MCF 10A (cell line): ENCODE data around the gene FAM222A. TPM values are rescaled to one million over a fixed set of nuclear protein-coding genes. Genes with fewer than 3 reads are reported as not detected.

Source experiments
- BruUV-seq: library from RNA; stranded (reverse); fragments of 400-500 nt; replicated peaks from 2 replicates; lab custom pipeline; 2021; lab: Mats Ljungman, UMichigan
- CTCF ChIA-PET: fragments of 300-600 bp; sonication (Branson Sonifier 250); formaldehyde crosslinking; extraction: SDS; loops from one replicate; lab custom pipeline; 2021; ENCODE audit warnings: antibody characterized with exemption, inconsistent platforms; lab: Yijun Ruan, JAX
- POLR2A ChIA-PET: fragments of 300-600, 350-650 bp; sonication (Branson Sonifier 250); formaldehyde crosslinking; extraction: SDS; loops from one replicate; lab custom pipeline; 2020; ENCODE audit warnings: antibody characterized with exemption, inconsistent platforms; lab: Yijun Ruan, JAX
- DNase-seq: peaks from one replicate; pipeline ENCODE4 v3.0.0-alpha.2; 2018; ENCODE audit not compliant: unreplicated experiment
- H3K27ac Mint-ChIP-seq: one replicate; pipeline ENCODE4 v1.8.0; 2022; ENCODE audit warnings: mild to moderate bottlenecking, low read depth, mixed read lengths; ENCODE audit not compliant: unreplicated experiment
- H3K27me3 Mint-ChIP-seq: one replicate; pipeline ENCODE4 v1.8.0; 2022; ENCODE audit warnings: mixed read lengths; ENCODE audit not compliant: insufficient read depth, unreplicated experiment
- H3K36me3 Mint-ChIP-seq: one replicate; pipeline ENCODE4 v1.8.0; 2022; ENCODE audit warnings: mild to moderate bottlenecking, moderate library complexity, mixed read lengths; ENCODE audit not compliant: insufficient read depth, unreplicated experiment
- H3K4me1 Mint-ChIP-seq: one replicate; pipeline ENCODE4 v1.8.0; 2022; ENCODE audit warnings: mixed read lengths; ENCODE audit not compliant: insufficient read depth, unreplicated experiment
- H3K4me3 Mint-ChIP-seq: one replicate; pipeline ENCODE4 v1.8.0; 2022; ENCODE audit warnings: mild to moderate bottlenecking, moderate library complexity, mixed read lengths; ENCODE audit not compliant: unreplicated experiment
- H3K9me3 Mint-ChIP-seq: one replicate; pipeline ENCODE4 v1.8.0; 2022; ENCODE audit warnings: mixed read lengths; ENCODE audit not compliant: unreplicated experiment
- intact Hi-C: fragments of 100-400 bp; cut with micrococcal nuclease; formaldehyde crosslinking; loops from 2 replicates; pipeline ENCODE4 v1.14.1; 2022
- total RNA-seq: library from RNA; stranded (reverse); gene quantifications from 2 replicates; pipeline ENCODE4 v1.2.3, GENCODE V29; 2022
- TF ChIP-seq, protein P1 (sequence below): fragments of 200-600 bp; IDR thresholded peaks from one replicate; pipeline ENCODE4 v1.8.0; 2022; ENCODE audit warnings: antibody characterized with exemption, mild to moderate bottlenecking; ENCODE audit not compliant: unreplicated experiment

Gene FAM222A
- total RNA-seq, 1 experiment from 2014 or later, result 0.19 TPM

DNA sequence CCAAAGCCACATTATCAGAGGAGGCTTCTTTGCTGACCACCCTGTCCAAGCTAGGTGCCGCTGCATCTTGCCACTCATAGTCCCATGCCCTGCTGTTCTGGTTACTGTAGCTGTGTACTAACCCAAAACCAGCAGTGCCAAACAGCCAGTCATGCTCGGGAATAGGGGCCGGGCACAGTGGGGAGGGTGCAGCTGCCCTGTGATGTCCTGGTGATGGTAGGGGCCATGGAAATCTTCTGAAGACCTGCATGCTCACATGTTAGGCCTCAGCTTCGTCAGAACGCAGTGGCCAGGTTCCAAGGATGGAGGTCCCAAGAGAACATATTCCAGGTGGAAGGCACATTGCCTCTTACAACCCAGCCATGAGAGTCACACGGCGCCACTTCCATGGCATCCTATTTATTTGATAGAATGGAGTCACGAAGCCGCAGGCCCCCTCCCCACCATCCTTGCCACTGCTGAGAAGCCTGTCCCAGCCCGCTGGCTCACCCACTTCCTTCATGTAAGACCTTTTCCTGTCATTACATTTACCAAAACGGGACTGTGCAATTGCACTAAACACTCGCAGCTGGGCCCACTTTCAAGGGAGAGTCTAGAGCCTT lies 48.5 kb downstream of the FAM222A start:
- H3K4me3 Mint-ChIP-seq, result no peak overlapping the region
- no peaks in the 10 kb centered on the region for H3K27me3 Mint-ChIP-seq
- no peak overlapping the region for H3K27ac Mint-ChIP-seq
- TF ChIP-seq, protein P1, sequence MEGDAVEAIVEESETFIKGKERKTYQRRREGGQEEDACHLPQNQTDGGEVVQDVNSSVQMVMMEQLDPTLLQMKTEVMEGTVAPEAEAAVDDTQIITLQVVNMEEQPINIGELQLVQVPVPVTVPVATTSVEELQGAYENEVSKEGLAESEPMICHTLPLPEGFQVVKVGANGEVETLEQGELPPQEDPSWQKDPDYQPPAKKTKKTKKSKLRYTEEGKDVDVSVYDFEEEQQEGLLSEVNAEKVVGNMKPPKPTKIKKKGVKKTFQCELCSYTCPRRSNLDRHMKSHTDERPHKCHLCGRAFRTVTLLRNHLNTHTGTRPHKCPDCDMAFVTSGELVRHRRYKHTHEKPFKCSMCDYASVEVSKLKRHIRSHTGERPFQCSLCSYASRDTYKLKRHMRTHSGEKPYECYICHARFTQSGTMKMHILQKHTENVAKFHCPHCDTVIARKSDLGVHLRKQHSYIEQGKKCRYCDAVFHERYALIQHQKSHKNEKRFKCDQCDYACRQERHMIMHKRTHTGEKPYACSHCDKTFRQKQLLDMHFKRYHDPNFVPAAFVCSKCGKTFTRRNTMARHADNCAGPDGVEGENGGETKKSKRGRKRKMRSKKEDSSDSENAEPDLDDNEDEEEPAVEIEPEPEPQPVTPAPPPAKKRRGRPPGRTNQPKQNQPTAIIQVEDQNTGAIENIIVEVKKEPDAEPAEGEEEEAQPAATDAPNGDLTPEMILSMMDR, result no peak
- no peak for DNase-seq
- ChIA-PET POLR2A (interaction anchor here (0.7 kb wide), 1 partner anchor 769 kb away, joined by 3 read pairs; no protein-coding TSS in a partner anchor), CTCF (no interaction called here)
- intact Hi-C loops, result no loop called here
- peaks cover 8% of the 10 kb centered on the region for H3K9me3 Mint-ChIP-seq
- BruUV-seq, result no TSS peak
- H3K4me1 Mint-ChIP-seq, result no peaks in the 10 kb centered on the region
- no peaks in the 10 kb centered on the region for H3K36me3 Mint-ChIP-seq

DNA sequence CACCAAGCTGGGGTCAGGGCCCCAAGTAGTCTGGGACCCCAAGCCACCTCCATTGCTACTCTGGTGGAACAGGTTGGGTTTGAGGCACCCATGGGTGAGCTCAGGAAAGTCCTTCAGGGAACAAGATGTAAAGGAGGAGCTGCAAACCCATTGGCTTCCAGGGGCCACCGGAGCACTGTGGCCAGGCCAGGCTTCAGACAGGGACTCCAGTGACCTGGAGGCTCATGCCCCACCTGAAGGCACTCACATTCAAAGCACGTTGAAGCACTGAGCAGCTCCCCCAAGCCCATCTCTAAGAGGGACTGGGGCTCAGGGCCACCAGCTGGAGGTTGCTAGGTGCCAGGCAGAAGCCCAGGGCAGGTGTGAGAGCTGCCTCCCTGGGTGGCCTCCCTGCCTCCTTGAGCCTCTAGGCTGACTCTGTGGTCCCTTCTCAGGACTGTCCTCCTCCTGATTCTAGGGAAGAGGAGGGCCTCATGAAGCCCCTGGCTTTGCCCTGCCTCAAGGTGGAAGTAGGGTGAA lies 49.1 kb downstream of the FAM222A start:
- POLR2A ChIA-PET, result interaction anchor here (0.7 kb wide), 1 partner anchor 769 kb away, joined by 3 read pairs; no protein-coding TSS in a partner anchor
- no peaks in the 10 kb centered on the region for H3K27me3 Mint-ChIP-seq
- H3K9me3 Mint-ChIP-seq, result peaks cover 3% of the 10 kb centered on the region
- DNase-seq, result no peak
- TF ChIP-seq, protein P1, result no peak
- BruUV-seq, result no TSS peak
- no peaks in the 10 kb centered on the region for H3K36me3 Mint-ChIP-seq
- H3K4me1 Mint-ChIP-seq, result no peaks in the 10 kb centered on the region
- H3K27ac Mint-ChIP-seq, result no peak overlapping the region
- CTCF ChIA-PET, result interaction anchor here (0.6 to 1.7 kb wide), 3 partner anchors 11 to 43 kb away, joined by 3 to 6 read pairs (median 3); no protein-coding TSS in a partner anchor
- no peak overlapping the region for H3K4me3 Mint-ChIP-seq
- intact Hi-C loops, result no loop called here

DNA sequence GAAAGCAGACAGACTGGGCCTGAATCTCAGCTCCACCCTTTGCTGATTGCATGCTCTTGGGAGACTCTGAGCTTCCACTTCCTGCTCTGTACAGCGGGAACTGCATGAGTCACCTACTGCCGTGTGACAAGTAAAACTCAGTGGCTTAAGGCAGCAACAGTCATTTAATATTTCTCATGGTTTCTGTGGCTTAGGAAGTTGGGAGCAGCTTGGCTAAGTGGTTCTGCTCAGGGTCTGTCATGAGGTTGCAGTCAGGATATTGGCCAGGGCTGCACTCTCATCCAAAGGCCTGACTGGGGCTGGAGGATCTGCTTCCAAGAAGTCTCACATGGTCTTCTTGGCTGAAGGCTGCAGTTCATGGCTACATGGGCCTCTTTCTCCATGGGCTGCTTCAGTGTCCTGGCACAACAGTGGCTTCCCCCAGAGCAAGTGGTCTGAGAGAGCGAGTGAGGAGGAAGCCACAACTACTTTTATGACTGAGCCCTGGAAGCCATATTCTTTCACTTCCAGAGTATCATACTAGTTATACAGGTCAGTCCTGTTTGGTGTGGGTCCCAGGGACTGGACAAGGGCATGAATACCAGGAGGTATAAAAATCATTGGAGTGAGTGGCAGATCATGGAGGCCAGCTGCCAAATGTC lies 49.7 kb downstream of the FAM222A start:
- BruUV-seq, result no TSS peak
- intact Hi-C loops, result no loop called here
- peak; percentile 36 for DNase-seq
- Mint-ChIP-seq H3K27me3 (no peaks in the 10 kb centered on the region), H3K4me3 (no peak overlapping the region), H3K4me1 (no peaks in the 10 kb centered on the region), H3K27ac (no peak overlapping the region), H3K36me3 (no peaks in the 10 kb centered on the region), H3K9me3 (no peaks in the 10 kb centered on the region)
- ChIA-PET POLR2A (interaction anchor here (0.6 to 0.7 kb wide), 2 partner anchors 301 to 768 kb away, joined by 3 read pairs; no protein-coding TSS in a partner anchor), CTCF (interaction anchor here (0.6 to 1.7 kb wide), 4 partner anchors 10 to 42 kb away, joined by 3 to 6 read pairs (median 3); no protein-coding TSS in a partner anchor)
- TF ChIP-seq, protein P1, result no peak

DNA sequence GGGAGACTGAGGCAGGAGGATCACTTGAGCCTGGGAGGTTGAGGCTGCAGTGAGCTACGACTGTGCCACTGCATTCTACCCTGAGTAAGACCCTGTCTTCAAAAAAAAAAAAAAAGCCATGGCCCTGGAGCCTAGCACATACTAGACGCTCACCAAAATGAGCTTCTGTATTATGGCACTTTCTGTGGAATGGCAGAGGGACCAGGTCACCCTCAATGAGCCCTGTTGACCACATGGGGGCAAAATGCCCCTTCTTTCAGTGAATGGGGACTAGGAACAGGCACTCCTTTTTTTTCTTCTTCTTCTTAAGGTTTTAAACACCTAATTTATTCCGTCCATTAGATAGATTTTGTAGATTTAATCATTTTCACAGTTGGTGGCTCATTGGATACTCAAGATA lies 50.5 kb downstream of the FAM222A start:
- POLR2A ChIA-PET, result interaction anchor here (0.5 to 0.6 kb wide), 2 partner anchors 10 to 302 kb away, joined by 3 to 4 read pairs; no protein-coding TSS in a partner anchor
- Mint-ChIP-seq H3K9me3 (no peaks in the 10 kb centered on the region), H3K27ac (no peak overlapping the region), H3K36me3 (no peaks in the 10 kb centered on the region), H3K4me3 (no peak overlapping the region), H3K27me3 (no peaks in the 10 kb centered on the region), H3K4me1 (no peaks in the 10 kb centered on the region)
- CTCF ChIA-PET, result interaction anchor here (0.7 to 1.7 kb wide), 3 partner anchors 9 to 336 kb away, joined by 3 to 6 read pairs (median 3); no protein-coding TSS in a partner anchor
- BruUV-seq, result no TSS peak
- DNase-seq, result no peak
- TF ChIP-seq, protein P1, result no peak
- intact Hi-C loops, result no loop called here
